Measurements from ENCODE around the gene GALNT3.

DNA sequence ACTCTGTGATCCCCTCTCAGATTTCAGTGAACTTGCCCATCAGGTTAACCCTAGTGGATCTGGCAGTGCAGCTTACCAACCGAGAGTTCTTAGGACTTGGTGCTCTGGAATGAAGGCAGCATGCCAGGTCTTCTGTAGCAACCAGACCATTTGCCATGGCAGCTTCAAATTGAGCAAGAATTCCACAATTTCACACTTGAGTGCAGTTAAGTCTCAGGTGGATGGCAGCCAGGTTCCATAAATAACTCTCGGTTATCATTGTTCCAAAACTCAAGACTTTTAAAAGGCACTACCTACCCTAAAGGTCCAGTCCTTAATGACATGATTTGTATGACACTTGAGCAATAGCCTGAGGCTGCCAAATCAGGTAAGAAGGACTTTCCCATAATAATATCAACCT lies 48.1 kb downstream of the GALNT3 start:
- TF ChIP-seq, protein P1, sequence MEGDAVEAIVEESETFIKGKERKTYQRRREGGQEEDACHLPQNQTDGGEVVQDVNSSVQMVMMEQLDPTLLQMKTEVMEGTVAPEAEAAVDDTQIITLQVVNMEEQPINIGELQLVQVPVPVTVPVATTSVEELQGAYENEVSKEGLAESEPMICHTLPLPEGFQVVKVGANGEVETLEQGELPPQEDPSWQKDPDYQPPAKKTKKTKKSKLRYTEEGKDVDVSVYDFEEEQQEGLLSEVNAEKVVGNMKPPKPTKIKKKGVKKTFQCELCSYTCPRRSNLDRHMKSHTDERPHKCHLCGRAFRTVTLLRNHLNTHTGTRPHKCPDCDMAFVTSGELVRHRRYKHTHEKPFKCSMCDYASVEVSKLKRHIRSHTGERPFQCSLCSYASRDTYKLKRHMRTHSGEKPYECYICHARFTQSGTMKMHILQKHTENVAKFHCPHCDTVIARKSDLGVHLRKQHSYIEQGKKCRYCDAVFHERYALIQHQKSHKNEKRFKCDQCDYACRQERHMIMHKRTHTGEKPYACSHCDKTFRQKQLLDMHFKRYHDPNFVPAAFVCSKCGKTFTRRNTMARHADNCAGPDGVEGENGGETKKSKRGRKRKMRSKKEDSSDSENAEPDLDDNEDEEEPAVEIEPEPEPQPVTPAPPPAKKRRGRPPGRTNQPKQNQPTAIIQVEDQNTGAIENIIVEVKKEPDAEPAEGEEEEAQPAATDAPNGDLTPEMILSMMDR (IDR thresholded peaks at IDR 0.05) = no peak
- TF ChIP-seq POLR2A (IDR thresholded peaks at IDR 0.05) = no peak
